GM18868 (cell line): ENCODE data around the gene ABCG1.
"Not testable (repeated sequence)": the region's sequence is repeated elsewhere in the genome, so short reads cannot be mapped to it uniquely, and the experiment has no call there.

Experiments used
- ATAC-seq: cut with Tn5 transposase; IDR thresholded peaks from one replicate; pipeline ENCODE4 v1.9.1; 2021; ENCODE audit warnings: mild to moderate bottlenecking, moderate library complexity; ENCODE audit not compliant: unreplicated experiment

Gene ABCG1

DNA sequence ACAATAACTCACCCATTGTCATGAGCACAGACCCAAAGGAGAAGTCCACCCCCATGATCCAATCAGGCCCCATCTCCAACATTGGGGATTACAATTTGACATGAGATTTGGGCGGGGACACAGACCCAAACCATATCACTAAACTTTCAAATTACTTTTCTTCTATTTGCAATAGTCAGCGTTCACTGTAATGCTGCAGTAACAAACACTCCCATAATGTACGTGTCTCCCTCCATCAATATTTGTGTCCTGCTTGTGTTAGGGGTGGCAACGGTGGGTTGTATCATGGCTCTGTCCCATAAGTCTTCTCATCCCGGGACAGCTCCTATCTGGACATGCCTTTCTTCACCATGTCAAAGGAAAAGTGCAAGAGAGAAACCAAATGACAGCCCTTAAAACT is 70.0 kb downstream of the ABCG1 start:
- ATAC-seq, result no peak

DNA sequence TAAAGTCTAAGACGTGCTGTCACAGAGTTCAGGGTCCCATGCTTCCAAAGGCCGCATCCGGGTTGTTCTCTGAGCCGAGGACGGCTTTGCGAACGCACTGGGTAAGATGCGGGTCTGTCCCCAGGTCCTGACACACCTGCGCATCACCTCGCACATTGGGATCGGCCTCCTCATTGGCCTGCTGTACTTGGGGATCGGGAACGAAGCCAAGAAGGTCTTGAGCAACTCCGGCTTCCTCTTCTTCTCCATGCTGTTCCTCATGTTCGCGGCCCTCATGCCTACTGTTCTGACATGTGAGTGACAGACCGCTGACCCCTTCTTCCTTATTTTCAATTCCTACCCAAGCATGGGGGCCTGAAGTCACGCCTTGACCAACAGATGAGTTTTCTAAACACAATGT is 71.0 kb downstream of the ABCG1 start:
- no peak for ATAC-seq

DNA sequence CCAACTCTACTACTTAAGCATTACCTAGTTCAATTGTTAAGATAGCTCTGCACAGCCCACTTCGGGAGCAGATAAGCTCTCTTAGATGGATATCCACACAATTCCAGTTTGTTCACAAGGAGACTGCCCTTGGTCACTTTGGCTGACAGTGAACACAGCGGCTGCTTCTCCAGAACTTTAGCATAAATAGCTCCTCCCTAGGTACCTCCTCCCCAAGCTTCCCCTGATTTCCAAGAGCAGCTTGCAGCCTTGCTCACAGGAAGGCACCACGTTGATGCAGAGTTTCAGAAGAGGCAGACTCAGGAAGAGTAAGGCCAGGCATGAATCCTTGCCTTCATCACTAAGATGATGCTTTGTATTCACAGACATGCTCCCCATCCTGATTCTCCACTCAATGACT is 71.6 kb downstream of the ABCG1 start:
- ATAC-seq, result no peak

DNA sequence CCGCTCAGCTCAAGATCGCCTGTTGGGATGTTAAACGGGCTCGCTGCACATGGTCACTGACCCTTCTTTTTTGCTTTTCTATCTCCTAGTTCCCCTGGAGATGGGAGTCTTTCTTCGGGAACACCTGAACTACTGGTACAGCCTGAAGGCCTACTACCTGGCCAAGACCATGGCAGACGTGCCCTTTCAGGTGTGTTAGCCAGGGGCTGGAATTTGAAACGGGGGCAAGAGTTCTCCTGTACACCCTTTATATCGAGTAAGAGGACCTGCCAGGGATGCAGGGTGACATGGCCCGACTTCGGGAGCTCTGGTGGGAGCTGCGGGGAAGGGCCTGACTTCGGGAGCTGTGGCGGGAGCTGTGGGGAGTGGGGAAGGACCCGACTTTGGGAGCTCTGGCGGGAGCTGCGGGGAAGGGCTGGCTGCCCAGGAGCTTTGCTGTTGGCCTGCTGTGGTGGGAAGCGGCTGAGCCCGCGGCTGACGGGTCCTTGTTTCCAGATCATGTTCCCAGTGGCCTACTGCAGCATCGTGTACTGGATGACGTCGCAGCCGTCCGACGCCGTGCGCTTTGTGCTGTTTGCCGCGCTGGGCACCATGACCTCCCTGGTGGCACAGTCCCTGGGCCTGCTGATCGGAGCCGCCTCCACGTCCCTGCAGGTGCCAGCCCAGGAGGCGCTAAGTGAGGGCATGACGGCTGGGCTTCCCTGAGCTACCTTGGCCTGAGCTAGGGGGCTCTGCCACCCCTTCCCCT is 72.2 kb downstream of the ABCG1 start:
- no peak for ATAC-seq

DNA sequence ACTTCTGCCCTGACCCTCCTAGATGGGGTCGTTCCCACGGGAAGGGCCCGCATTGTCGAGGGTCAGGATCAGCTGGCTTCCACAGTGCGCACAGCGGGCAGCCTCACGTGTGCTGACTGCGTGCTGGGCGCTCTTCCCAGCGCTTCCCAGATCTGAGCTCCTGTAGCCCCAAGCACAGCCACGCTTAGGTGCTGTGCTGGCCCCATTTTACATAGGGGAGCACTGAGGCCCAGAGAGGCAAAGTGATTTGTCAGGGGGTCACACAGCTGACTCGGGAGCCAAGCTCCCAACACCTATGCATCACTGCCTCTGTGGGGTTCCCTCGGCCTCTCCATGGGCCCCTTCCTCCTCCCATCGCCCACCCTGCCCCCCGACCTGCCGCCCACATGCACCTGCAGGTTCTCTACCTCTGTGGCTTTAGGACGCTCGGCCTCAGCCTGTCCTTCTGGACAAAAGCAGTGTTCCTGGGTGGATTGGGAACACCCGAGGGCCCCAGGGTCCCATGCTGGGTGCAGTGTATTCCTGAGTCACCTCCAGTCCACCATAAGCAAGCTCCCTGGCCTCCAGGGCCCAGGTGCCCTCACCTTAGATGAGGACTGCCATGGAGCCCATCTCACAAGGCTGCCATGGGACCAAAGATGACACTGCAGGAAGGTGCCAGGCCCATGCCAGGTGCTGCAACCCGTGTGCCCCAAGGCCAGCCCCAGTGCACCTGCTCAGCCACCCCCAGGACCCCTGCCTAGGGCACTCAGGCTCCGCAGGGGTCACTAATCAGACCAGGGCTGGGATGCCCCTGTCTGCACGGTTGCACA is 73.0 kb downstream of the ABCG1 start:
- no peak for ATAC-seq

DNA sequence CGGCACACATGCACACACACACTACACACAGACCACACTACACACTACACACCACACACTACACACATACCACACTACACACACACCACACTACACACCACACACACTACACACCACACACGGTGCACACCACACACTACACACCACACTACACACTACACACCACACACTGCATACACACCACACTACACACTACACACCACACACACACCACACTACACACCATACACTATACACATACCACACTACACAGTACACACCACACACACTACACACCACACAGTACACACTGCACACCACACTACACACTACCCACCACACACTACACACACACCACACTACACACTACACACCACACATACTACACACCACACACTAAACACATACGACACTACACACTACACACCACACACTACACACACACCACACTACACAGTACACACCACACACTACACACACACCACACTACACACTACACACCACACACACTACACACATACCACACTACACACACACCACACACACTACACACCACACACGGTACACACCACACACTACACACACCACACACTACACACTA is 73.7 kb downstream of the ABCG1 start:
- not testable (repeated sequence) for ATAC-seq

DNA sequence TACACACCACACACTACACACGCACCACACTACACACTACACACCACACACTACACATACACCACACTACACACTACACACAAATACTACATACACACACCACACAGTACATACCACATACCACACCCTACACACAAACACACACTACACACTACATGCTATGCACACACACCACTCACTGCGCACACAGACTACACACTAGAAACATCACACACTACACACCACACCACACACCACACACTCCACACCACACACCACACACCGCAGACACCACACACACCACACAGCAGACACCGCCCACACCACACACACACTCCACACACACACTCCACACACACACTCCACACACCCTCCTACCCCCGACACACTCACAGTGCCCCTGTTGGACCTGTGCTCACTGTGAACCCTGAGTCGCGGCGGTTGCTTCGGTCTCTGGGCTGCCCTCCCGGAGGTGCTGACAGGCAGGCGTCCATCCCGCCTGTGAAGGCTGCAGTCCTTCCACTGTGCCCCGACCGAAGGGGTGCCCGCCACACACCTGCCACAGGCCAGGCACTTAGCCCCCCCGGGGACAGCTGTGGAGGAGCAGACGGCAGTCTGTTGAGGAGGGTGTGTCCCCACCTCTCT is 74.8 kb downstream of the ABCG1 start:
- no peak for ATAC-seq

DNA sequence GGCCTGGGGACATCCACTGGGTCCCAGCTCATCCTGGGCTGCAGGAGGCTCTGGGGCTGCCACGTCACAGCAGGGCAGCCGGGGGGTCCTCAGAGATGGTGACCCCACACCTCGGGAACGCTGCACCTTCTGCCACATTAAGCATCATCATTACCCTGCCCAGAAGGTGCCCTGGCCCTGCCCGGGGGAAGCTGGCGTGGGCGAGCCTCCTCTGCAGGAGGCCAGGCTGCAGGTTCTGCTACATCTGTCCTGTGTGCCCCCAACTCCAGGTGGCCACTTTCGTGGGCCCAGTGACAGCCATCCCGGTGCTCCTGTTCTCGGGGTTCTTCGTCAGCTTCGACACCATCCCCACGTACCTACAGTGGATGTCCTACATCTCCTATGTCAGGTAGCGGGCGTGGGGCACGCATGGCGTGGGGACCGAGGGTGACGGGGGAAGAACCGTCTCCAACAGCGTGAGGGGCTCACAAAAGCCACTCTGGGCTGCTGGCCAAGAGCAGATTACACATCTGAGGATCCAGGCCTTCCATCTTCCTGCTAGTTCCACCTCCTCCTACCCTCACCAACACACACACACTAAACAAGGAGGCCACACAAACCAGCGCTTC is 75.4 kb downstream of the ABCG1 start:
- ATAC-seq, result no peak

DNA sequence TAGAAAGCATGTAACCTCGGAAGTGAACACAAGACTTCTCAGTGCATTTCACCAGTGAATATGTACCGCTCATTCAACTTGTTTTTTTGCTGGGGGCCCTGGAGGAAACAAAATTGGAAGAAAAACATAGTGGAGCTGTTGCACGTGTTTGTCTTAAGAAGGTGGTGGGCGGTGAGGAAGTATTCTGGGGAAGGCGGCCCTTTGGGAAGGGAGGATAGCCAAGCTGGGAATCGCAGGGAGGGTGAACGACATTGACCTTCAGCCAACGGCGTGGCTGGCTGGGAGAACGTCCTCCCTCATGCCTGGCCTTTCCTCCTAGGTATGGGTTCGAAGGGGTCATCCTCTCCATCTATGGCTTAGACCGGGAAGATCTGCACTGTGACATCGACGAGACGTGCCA is 76.9 kb downstream of the ABCG1 start:
- ATAC-seq, result no peak

DNA sequence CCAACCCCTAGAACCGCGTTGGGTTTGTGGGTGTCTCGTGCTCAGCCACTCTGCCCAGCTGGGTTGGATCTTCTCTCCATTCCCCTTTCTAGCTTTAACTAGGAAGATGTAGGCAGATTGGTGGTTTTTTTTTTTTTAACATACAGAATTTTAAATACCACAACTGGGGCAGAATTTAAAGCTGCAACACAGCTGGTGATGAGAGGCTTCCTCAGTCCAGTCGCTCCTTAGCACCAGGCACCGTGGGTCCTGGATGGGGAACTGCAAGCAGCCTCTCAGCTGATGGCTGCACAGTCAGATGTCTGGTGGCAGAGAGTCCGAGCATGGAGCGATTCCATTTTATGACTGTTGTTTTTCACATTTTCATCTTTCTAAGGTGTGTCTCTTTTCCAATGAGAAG is 77.6 kb downstream of the ABCG1 start:
- ATAC-seq, result no peak

DNA sequence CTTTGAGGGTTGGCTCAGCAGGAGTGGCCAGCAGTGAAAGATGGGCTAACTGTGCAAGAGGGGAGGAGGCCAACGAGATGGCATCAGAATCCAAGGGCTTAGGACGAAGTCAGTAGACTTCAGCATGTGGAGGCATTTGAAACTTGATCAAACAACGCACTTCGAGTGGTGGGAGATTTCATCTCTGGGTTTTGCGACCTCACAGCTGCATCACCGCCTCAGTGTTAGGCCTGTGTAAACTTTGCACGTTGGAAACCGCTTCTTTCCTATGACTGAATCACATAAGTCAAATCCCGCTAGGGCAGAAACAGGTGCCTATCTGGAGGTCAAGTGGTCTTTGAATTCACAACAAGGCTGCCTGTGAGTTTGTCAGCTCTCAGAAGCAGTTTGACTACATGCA is 78.4 kb downstream of the ABCG1 start:
- ATAC-seq, result no peak

DNA sequence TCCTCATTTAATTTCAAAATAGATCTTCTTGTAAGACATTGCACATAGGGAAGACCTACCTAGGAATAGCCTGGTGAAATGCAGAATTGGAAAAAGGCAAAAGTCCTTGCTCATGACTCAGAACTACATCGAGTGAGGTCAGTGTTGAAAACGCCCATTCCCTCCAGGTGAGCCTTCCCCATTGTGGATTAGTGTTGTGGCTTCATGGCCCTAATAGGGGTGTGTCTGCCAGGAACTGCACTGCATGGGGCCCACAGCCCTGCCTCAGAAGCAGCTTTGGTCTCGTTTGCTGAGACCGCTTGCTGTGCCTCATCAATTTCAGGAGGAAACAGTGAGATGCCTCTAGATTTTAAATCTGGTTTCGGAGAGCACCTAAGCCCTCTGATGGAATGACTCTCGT is 79.3 kb downstream of the ABCG1 start:
- ATAC-seq, result no peak

DNA sequence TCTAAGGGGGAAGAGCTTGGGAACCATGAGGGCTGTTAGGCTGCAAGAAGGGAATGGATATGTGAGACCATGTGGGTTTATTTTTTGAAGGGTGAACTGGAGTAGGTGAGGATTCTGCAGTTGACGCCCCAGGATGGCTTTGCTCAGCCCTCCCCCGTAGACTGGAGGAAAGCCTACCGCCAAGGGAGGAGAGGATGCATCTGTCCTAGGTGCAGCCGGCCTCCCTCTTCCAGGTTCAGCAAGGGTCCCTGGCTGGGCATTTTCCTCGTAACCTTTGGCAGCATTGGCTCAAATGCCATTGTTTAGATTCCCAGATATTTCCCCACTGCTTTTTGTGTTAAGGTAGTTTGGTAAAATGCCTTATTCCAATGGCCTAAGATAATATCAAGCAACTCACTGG is 79.7 kb downstream of the ABCG1 start:
- ATAC-seq, result no peak

DNA sequence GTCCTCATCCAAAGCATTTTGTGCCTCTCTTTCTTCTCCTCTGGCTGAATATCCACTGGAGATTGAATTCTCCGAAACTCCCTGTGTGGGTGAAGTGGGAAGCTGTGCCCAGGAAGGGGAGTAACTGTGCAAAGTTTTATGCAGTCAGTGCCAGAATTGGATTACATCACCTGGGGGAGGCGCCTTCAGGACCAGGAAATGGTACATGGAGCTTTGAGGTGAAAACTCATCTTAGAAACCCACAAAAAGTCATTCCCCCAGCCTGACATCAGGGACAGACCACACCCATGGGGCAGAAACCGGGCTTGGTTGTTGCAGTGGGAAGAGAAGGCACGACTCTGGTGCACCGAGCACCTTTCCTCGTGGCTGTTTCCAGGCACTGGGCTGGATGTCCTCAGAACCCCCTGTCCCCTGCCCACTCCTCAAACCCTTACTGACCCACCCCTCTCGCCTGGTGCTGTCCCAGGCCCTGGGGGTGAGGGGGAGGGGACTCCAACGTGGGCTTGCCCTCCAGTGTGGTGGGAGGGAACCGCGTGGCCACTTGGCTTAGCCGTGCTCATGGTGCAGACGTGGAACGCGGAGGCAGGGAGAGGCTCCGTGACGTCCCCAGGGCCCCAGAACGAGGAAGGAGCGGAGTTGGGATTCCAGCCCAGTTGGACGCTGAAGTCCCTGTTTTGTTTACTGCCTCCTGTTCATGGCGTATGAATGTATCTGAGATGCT is 80.5 kb downstream of the ABCG1 start:
- ATAC-seq, result no peak

DNA sequence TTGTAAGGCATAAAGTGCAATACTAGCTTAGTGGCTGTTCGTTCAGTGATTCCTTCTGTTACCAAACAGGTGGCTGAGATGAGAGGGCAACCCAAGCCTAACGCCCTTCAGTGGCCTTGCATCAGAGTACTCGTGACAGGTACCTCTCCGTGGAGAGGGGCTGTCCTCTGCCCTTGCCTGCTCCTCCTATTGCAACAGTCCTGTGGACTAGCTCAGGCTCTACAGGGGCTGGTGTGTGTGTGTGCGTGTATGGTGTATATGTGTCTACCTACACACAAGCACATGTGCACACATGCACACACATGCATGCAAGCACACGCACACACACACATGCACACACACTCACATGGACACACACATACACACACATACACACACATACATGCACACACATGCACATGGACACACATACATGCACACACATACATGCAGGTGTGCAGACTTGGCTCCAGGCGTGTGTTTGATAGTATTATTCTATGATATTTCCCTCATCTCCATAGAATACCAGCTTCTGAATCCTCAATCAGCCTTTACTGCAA is 81.2 kb downstream of the ABCG1 start:
- ATAC-seq, result no peak

DNA sequence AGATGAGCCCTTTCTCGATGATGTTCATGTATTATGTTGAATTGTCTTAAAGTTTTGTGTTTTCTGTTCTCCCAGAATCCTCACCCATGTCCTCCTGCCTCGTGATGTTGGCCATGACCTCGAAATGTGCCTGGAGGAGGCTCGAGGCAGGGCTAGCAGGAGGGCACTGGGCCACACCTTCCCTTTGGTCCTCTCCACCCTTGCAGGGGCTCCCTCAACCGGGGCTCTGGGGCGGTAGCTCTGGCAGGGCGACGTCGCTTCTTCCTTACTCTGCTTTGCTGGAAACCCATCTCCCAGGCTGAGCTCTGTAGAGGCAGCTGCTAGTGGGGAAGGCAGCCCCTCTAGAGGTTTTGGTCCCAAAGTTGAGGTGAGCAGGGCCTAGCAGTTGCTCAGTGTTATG is 82.0 kb downstream of the ABCG1 start:
- no peak for ATAC-seq

DNA sequence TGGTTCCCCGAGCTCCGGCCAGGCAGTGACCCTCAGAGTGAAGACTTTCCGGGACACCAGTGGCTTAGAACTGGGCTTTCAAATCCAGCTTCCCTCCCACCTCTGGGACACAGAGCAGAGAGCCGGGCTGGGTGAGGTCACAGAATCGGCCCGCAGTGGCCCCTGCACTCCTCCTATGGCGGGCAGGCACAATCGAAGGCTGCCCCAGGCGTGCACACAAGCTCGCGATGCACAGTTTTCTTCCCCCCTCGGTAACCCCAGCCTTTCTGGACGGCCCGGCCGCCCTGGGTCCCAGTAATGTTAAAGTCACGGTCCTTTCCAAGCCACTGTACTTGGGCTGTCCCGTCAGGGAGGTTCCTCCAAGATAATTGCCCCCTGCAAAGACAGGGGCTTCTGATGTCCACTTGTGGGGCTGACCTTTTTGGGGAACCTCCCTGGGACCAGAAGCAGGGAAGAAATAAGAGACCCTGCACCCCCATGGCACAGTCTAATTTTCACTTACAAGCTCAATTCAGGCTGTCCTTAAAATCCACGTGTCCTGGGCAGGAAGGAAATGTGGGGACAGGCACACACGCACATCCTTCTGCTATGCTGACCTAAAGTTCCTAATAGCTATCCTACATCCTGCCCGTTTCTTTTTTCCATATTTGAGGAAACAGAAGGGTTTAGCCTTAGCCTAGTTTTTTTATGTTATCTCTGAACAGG is 82.6 kb downstream of the ABCG1 start:
- ATAC-seq, result no peak

DNA sequence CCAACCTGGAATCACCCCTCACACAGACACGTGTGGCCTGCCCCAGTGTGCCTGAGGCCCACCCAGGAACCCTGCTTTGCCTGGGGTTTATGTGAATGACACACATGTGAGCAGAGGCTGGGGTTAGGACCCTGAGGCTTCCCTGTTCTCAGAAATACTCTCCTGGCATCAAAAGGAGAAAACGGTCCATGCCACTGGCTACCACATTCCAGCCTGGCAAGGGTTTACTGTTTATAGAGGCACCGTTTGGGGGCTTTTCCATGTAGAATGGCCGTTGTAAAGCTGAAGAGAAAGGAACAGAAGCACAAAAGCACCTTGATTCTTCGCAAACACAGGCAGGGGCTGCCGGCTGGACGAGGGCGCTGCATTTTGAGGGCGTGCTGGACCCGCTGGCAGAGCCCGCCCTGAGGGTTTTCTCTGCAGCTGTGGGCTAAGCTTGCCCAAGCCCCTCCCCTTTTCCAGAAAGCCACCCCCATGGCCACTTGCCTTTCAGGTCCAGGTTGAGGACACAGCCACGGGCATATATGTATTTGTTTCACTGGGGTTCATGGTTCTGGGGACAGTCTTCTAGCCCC is 83.2 kb downstream of the ABCG1 start:
- ATAC-seq, result no peak

DNA sequence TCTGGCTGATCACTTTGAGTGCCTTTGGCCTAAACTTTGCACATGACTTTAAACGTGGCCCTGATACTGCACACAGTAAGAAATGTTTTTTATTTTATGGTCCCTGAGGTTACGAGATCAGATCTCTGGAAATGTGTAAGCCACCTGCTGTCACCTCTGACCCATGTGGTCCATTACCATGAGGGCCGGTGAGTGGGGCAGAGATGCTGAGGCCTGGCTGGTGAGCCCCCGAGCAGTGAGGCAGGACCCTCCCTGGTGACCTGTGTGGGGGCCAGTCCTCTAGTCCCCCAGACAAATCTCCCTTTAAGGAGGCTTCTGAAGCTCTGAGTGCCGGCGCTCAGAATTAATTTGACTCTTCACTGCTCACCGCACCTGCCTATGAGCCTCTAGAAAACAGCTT is 83.9 kb downstream of the ABCG1 start:
- no peak for ATAC-seq
